Activated gamma-delta T cell treated with anti-CD3 and anti-CD28 coated beads, Interleukin-2, amount 50 U/mL, for 16 hours (primary cell): ENCODE measurements around the gene B3GNT8.
"Not testable (repeated sequence)": the region's sequence is repeated elsewhere in the genome, so short reads cannot be mapped to it uniquely, and the experiment has no call there.

Experiments used
- DNase-seq: peaks from one replicate; pipeline ENCODE4 v3.0.0-alpha.2; 2020; ENCODE audit warnings: low read depth

Gene B3GNT8

GRCh38 chr19:41391618-41392017 lies 35.6 kb downstream of the B3GNT8 start:
- no peak for DNase-seq

GRCh38 chr19:41386442-41386841 lies 40.7 kb downstream of the B3GNT8 start:
- no peak for DNase-seq

GRCh38 chr19:41384351-41384750 lies 42.8 kb downstream of the B3GNT8 start:
- DNase-seq, result no peak

GRCh38 chr19:41381536-41381935 lies 45.6 kb downstream of the B3GNT8 start:
- DNase-seq, result not testable (repeated sequence)

- no peak for DNase-seq
Observed at GRCh38 chr19:41377977-41378709, 49.0 kb downstream of the B3GNT8 start.

GRCh38 chr19:41376998-41377365 lies 50.2 kb downstream of the B3GNT8 start:
- no peak for DNase-seq

- no peak for DNase-seq
Observed at GRCh38 chr19:41376241-41376997, 50.8 kb downstream of the B3GNT8 start, which contains the start of gene TMEM91. Gene TMEM91, plus strand, starts transcription at chr19:41376533. Its CDS starts 1,777 bp downstream, at chr19:41378310.
